Epithelial cell of esophagus (primary cell): ENCODE results near the gene CACNA2D2.

Source experiments
- DNase-seq: peaks from one replicate; pipeline ENCODE4 v3.0.0; 2010; ENCODE audit warnings: low read depth
- H3K4me3 ChIP-seq: 2 replicates; pipeline ENCODE4 v1.5.1; 2011; ENCODE audit warnings: mild to moderate bottlenecking, low read length, control low read depth
- TF ChIP-seq, protein P1 (sequence below): IDR thresholded peaks from 2 replicates; pipeline ENCODE4 v1.5.1; 2011; ENCODE audit warnings: low read depth, mild to moderate bottlenecking, low read length, control low read depth, inconsistent platforms; ENCODE audit not compliant: insufficient read depth; ENCODE audit errors: missing control alignments

CACNA2D2 gene

DNA sequence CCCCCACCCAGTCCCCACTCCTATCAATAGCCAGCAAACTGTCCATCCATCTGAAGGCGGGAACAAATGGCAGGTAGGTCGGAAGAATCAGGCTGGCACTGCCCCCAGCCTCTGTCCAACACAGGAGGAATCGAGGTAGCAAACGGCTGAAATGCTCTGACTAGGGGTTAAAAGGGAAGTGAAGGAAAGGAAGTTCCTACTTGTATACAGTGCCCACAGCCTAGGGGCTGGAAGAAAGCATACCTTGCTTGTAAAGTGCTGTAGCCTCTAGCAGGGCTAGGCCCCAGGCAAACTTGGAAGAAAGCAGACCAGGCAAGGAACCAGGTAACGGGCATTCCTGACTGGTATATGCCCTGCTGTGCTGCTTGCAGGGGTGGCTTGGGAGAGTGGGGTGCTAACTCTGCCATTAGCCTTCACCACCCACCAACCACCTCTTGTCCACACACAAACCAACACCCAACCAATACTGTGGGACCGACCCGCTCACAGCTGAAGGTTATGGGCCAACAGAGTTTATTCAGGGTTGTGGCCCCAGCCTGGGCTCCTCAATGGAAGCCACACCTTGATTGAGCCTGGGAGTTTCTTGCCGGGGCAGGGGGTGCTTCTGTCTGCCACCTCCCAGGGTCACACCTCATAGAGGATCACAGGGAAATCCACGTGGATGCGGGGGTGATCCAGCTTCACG, 177.8 kb downstream of the CACNA2D2 start:
- DNase-seq = no peak
- TF ChIP-seq, protein P1, sequence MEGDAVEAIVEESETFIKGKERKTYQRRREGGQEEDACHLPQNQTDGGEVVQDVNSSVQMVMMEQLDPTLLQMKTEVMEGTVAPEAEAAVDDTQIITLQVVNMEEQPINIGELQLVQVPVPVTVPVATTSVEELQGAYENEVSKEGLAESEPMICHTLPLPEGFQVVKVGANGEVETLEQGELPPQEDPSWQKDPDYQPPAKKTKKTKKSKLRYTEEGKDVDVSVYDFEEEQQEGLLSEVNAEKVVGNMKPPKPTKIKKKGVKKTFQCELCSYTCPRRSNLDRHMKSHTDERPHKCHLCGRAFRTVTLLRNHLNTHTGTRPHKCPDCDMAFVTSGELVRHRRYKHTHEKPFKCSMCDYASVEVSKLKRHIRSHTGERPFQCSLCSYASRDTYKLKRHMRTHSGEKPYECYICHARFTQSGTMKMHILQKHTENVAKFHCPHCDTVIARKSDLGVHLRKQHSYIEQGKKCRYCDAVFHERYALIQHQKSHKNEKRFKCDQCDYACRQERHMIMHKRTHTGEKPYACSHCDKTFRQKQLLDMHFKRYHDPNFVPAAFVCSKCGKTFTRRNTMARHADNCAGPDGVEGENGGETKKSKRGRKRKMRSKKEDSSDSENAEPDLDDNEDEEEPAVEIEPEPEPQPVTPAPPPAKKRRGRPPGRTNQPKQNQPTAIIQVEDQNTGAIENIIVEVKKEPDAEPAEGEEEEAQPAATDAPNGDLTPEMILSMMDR = no peak
- H3K4me3 ChIP-seq = no peak overlapping the region

DNA sequence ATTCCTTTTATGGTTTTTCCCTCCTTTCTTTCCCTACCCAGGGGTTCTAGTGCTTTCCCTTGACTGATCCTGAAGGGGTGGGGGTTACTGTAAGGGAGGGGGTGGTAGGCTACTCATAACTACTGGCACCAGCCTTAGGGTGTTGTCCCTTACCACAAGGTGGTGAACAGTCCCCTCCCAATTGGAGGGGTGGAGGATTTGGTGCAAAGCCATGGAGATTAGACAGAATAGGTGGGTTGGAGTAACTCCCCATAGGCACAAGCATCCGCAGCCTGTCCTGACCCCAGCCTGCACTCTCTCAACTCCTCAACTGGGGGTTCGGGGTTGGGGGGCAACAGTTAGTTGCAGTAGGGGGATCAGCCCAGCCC, 178.3 kb downstream of the CACNA2D2 start:
- H3K4me3 ChIP-seq = no peak overlapping the region
- TF ChIP-seq, protein P1 = no peak
- DNase-seq = no peak

DNA sequence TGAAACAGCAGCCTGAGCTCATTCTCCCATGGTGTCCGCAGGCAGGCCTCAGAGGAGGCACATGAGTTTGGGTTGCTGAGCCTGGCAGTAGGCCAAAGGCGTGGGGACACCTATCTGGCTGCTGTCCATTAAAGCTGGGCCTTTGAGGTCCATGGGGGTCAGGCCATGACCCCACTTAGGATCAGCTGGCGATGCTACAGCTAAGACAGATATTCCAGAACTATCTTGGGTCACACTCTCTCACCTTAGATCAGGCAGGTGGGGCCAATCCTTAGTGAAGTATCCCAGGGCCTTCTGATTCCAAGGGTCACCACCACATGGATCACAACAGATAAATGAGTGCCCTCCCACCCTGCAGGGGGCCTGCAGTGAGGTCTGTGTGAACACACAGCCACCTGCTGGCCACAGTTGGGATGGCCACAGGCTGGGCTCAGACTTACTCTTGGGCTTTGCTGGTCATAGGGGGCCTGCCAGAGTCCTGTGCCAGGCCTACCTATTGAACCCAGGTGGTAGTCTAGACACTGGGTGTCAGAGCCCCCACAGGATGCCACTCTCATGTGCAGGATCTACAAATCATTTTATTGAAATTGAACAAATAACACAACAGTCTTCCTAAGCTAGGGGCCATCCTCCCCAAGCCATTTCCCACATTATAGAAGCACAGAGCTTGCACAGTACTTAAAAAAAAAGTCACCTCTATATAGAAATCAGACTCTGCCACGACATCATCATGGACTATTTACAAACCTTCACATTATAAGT, 178.9 kb downstream of the CACNA2D2 start:
- peak; percentile 68 for DNase-seq
- no peak overlapping the region for H3K4me3 ChIP-seq
- TF ChIP-seq, protein P1 = peak; percentile 85

DNA sequence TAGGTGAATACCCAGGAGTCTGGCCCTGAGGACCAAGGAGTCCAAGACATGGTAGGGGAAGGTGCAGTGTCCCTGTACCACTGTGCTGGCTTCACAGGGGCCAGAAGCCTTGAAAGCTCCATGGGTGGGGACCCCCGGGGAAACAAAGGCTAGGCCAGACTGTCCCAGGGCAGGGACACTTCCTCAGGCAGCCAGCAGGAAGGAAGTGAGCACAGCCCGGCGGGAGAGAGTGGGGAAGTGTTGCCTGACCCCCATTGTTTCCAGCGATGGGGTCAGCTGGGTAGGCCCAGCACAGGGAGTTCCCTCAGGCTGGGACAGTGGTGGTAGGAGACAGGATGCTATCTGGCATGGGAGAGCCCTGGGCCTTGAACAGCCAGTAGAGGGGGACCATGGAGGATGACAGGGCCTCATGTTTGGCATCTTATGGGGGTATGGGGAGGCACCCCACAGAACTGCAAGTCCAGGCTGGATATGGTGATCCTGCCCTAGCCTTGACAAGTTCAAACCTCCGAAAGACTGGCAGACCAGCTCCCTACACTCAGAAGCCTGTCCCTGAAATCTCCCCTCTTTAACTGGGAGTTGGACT, 179.7 kb downstream of the CACNA2D2 start:
- DNase-seq = no peak
- H3K4me3 ChIP-seq = no peak overlapping the region
- TF ChIP-seq, protein P1 = no peak

DNA sequence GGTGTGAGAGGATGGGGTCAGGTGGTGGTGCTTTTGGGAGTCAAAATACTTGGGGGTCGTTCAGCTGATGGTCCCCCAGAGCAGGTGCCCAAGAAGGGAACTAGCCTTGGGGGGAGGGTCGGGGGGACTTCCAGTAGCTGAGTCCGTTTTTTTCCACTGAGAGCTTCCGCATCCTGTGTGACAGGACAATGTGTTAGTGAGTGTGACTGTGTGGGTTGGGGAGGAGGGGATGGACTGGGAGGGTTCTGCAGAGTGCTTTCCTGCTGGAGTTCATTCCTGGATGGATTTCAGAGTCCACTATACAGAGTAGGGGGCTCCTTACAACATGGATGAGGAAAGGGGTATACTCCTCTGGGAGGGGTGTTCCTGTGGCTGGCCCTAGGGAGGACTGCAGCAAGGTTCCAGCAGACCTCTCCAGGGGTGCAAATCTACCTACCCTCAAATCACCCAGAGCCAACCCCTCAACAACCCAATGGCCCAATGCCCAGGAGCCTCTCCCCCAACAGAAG, 180.3 kb downstream of the CACNA2D2 start:
- TF ChIP-seq, protein P1 = no peak
- DNase-seq = no peak
- no peak overlapping the region for H3K4me3 ChIP-seq

DNA sequence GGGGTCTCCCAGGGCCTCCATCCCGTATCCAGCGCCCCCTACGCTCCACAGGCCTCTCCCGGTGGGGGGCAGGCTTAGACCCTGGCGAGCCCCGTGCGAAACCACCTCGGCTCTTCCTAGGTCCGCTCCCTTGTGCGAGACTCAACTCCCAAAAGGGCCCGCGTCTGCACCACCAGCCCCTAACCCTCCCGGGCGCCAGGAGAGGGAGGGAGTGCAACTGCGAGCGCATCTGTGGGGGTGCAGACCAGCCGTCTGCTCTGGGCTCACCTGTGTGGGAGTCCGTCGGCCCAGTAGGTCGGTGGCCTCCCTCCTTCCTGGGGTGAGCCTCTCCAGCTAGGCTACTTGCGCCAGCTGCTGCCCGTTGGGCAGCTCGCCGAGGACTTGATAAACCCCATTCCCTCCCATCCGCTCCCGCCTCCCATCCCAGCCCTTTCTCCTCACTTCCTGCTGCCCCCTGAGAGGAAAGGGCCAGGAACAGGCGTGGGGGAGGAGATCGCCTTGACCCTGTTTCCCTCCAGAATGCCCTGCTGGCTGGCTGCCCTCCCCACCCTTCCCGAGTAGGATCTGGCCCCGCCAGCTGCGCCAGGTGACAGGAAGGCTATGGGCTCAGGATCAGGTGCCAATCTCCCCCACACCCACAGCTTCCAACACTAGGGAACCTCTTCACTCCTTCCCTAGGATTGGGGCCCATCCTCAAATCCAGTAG, 180.9 kb downstream of the CACNA2D2 start, which contains the start of gene HYAL2:
Gene HYAL2 (minus strand): TSS at position 360 of the 706 bp plus-strand sequence. CDS start 2,256 bp downstream, outside the sequence.
- peak within 1 kb of the TSS; percentile 92 for H3K4me3 ChIP-seq
- TF ChIP-seq, protein P1 = no peak
- no peak for DNase-seq
